NCI-H510A treated with DMSO at 0.1 percent for 48 hours (cell line): ENCODE measurements around the gene ARID1B.

ENCODE experiments used
- DNase-seq: peaks from one replicate; lab custom pipeline; 2025; lab: John Stamatoyannopoulos, UW

Gene ARID1B

DNA sequence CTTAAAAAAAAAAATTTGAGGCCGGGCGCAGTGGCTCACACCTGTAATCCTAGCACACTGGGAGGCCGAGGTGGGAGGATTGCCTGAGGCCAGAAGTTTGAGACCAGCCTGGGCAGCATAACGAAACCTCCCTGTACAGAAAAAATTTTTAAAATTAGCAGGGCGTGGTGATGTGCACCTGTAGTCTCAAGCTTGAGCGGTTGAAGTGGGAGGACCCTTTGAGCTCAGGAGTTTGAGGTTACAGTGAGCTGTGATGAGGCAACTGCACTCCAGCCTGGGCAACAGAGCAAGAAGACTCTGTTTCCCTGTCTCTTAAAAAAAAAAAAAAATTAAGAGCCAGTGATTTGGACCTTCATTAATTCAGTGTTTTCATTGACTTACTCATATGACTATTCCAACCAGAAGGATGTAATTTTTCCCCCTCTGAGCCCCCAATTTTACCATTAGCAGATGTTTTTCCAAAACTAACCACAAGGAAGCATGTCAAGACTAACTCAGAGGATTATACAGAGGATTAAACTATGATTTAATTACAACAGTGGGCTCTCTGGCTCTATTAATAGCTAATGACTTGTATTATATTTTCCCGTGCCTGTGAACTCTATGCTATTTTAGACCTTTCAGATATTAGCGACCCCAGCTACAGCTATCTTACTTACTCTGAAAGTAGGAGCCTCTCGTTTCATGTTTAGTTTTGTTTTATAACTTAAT lies 75.1 kb downstream of the ARID1B start:
- no peak for DNase-seq

DNA sequence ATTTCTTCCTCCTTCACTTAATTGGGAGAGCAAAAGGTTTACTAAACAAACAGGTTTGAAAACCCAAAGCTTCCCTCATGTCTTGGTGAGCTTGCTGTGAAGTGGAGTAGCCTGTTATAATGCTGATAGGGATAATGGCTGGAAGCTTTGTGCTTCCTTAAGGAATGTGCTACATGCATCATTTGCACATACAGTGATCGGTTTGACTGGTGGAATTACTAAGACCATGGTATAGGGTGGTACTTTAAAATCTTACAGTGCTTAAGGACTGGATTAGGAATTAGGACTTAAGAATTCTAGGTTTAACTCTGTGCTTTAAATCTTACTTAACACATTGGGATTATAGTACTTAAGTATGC lies 75.7 kb downstream of the ARID1B start:
- no peak for DNase-seq

GRCh38 chr6:156853733-156854132 lies 76.6 kb downstream of the ARID1B start:
- DNase-seq: no peak

DNA sequence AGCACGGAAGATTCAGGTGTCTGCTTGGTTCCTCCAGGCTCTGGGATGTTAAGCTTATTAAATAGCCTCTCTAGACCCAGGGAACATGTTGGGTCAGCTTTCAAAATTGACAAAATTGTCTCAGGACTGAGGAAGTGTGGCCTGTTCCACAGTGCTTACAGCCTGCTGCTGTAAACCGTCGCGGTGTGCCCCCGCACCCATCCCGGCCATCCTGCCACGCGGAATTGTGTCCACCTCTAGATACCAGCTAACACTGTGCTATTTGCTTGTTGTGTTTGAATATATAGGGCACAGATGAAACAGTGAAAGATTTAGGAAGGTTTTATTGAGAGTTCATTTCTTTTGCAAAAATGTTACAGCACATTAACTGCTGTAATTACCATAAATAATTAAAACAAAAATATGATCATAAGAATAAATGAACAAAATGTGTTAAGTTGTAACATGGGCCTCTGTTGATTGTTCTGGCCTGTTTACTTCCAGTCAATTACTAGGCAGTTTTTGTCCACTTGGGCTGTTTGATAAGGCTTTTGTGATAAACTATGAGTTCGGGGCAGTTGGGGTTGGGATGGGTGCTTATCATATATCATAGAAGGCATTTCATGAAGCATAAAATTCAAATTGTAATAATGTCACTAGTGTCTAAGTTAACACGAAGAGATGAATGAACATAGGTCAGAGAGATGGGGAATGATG lies 77.4 kb downstream of the ARID1B start:
- no peak for DNase-seq

GRCh38 chr6:156857573-156857972 lies 80.4 kb downstream of the ARID1B start:
- DNase-seq: no peak

- no peak for DNase-seq
These were observed 82.5 kb downstream of the ARID1B start for GRCh38 chr6:156859686-156860085.

DNA sequence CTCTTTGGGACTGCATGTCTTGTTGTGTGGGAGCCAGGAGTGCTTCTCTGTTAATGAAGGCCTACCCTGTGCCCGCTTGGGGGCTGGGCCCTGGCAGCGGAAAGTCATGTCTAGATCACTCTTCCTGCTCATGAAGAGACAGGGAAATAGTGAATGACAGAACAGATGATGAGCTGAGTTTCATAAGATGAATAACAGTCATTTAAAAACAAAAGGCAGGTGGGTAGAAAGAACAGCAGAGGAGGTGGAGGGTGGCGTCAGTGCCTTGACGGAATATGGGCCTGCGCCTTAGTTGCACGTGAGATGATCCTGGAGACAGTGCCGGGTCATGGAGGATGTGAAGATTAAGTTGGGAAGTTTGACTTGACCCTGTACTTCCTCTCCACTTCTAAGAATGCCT lies 85.5 kb downstream of the ARID1B start:
- no peak for DNase-seq

DNA sequence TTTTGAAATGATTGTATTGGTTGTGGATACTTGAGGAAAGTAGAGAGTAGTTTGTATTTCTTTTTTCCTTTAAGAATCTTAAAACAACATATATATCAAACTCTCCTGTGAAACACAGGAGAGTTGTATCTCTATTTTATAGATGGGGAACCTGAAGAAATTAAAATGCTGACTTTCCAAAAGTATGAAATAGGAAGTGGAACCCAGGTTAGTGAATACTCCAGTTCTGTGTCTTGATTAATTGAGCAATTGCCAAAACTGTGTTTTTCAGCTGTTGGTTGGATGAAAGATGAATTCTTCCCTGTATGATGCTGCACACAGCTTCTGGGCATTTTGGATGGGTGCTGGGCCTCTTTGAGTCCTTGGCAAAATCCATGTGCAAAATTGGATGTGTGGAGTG lies 86.3 kb downstream of the ARID1B start:
- no peak for DNase-seq

- DNase-seq: no peak
These were observed 87.4 kb downstream of the ARID1B start for GRCh38 chr6:156864557-156864956.

GRCh38 chr6:156865019-156865629 lies 87.9 kb downstream of the ARID1B start:
- no peak for DNase-seq

DNA sequence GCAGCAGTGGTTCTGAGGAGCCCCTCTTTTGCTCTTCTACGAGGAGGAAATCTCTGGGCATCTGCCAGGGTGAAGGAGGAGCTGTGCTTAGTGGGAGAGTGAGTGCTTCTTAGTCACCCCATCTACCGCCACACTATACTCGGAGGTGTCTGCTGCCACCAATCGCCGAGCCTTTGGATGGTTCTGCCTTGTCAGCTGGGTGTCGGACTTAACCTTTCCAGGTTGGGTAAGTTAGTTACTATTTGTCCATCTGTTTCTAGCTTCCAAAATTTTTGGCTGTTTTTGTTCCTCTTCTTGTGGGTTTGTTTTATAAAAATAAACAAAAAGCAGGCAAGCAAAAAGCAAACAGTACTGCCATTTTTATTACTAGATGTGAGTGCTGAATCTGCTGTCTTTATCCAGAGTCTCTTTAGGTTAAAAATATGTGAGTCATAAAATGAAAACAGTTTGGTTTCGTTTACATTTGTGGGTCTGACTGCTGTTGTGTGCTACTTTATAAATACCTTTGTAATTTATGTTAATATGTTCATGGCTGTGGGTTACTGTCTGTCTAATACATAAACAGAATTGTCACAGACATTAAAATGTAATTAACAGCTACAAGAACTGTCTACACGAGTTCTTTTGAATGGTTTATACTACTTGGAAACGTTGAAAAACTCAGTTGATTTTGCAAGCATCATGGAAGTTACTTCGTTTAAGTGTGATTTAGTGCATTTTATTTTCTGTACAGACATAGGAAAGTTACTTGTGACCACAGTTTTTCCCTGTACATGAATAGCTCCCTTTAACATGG lies 89.2 kb downstream of the ARID1B start:
- DNase-seq: no peak

DNA sequence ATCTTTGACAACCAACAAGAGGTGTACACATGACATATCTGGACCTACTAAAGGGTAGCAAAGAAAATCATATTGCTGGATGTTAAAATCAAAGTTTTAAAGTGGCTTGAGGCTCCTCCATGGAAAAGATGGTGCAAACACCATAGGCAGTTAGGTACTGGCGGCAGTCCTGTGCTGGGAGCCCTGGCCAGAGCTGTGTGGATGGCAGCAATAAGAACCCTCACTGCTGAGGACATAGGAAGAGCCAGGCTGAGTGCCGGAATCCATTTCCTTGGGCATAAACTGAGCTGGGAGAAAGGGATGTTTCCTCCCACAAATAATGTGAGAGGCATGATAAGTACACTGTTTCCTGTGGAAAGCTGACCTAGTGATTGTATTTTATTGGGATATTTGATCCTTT lies 89.9 kb downstream of the ARID1B start:
- no peak for DNase-seq

GRCh38 chr6:156868385-156868784 lies 91.2 kb downstream of the ARID1B start:
- DNase-seq: no peak

- no peak for DNase-seq
These were observed 92.8 kb downstream of the ARID1B start for GRCh38 chr6:156869980-156870398.

GRCh38 chr6:156870924-156871539 lies 93.9 kb downstream of the ARID1B start:
- no peak for DNase-seq

- DNase-seq: no peak
These were observed 95.7 kb downstream of the ARID1B start for GRCh38 chr6:156872903-156873302.

DNA sequence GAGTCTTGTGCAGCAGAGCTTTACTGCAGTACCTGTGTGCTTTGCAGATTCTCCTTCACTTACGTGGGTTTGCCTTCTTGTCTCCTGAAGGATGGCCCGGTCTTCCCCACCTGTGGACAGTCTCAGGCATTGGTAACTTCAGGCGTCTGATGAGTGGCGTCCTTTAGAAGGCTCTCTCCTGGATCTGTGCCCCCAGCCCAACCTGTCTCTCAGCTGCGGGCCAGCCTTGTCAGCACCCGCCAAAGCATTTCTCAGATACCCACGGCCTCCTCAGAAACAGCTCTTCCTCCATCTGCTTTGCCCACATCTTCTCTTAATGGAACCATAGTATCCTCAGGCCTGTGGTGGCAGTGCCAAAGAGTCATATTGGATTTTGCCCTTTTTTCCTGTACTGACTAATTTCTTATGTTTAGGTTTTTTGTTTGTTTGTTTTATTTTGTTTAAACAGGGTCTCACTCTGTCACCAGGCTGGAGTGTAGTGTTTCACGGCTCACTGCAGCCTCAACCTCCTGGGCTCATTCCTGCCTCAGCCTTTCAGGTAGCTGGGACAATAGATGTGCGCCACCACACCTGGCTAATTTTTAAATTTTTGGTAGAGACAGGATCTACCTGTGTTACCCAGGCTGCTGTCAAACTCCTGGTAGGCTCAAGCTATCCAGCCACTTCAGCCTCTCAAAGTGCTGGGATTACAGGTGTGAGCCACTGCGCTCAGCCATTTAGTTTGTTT lies 96.6 kb downstream of the ARID1B start:
- DNase-seq: peak; percentile 30

GRCh38 chr6:156875062-156875461 lies 97.9 kb downstream of the ARID1B start:
- DNase-seq: no peak

GRCh38 chr6:156876302-156876701 lies 99.1 kb downstream of the ARID1B start:
- DNase-seq: no peak

DNA sequence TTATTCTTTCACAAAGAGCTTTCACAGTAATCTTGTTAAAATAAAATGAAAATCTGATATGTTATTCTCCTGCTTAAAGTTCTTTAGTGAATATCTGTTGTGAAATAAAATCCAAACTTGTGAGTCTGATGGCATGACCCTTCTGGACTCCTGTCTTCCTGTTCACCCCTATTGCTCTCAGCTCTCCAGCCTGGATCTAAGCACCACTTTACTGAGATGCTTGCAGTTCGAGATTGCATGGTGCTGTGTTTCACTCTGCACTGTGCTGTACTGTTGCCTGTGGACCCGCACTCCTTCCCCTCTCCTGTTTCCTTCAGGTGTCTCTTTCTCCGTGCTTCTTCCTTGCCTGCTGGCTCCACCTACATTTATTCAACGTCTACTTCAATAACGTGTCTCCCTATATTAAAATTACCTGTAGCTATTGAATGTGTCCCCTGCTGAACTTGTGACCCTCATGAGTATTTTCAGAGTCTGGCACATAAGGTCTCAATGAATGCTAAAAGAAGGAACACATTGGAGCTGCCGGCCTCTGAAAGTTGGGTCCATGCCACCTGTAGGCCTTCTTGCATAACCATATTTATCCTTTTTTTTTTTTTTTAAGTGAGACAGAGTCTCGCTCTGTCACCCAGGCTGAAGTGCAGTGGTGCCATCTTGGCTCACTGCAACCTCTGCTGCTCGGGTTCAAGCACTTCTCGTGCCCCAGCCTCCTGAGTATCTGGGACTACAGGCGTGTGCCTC lies 100.1 kb downstream of the ARID1B start:
- no peak for DNase-seq

DNA sequence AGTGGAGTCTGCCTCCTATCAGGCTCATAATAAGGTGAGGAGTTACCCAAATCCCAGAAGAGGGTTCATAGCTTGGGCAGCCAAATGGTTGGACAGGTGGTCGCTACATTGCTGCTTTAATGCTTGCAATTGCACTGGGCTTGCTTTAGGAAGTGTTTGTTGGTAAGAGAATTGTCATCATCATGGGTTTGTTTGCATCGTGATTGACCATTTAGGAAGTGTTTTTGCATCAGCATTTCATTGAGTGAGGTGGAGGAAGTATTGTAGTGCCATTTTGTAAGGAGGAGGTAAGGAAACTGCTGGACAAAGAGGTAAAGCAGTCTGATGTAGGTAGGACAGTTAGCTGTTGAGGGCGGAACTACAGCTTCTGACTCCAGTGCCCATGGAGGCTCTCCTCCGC lies 101.5 kb downstream of the ARID1B start:
- no peak for DNase-seq
